ENCODE results near the gene RAB29. TPM values are rescaled to one million over a fixed set of nuclear protein-coding genes. Genes with fewer than 3 reads are reported as not detected.

Gene RAB29
- total RNA-seq, 8 experiments from 2014 or later = 1.6 to 26.2 (median 6.6) TPM

DNA sequence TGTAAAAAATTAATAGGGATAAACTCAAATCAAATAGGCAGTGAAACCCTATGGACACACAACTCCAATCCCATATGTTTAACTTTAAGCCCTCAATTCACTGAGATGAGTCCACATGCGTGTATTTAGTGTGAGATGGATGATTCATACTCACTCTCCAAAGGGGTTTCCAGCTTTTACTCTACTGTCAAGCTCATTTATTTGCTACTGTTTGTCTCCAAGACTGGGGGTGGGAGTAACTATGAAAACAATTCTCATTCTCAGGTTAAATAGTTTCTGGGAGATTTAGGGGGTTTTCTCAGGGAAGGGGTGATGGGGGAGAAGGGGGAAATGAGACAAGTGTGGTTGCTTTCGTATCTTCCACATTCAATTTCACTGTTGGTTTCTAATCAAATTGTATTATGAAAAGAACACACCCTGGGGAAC lies 2.7 kb downstream of the RAB29 start:
- in situ Hi-C loops (cut with MboI; ENCODE audit: low pct_unique_long_range_greater_than_20kb in 2 of 9, low sequenced_read_pairs in 9 of 9, unreplicated experiment in 9 of 9) = no loop called here
- Histone ChIP-seq H3K4me3 (no peak overlapping the region), H3K4me1 (replicated peaks in 1 of 2) (peaks cover 0 to 4% of the 10 kb centered on the region in 2 donors), H3K27ac (no peak overlapping the region)
- WGBS, 10 experiments = 83 to 100% (median 100%) methylated on average over 1 to 2 of the region's 2 CpGs; no CpG with 5 or more reads in 3 of the 10 experiments
- no peak for ATAC-seq (replicated peaks in 6 of 8)

DNA sequence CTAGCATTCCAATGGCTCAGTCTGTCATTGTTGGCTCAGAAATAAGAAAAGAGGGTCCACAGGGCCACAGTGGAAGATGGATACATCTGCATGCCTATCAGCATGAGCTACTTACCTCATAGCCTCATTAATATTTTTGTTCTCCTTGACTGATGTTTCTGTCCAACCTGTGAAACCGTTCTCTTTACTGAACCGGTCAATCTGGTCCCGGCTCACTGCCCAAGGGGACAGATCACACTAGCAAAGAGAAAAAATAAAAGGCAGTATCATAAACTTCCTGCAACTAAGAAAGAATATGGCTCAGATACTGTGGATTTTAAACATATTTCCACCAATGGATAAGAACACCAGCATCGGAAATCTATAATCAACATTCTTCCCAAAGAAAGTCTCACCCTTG lies 4.7 kb downstream of the RAB29 start:
- peaks cover 0 to 4% of the 10 kb centered on the region in 2 donors for H3K4me1 ChIP-seq (replicated peaks in 1 of 2)
- no peak for ATAC-seq (replicated peaks in 6 of 8)
- in situ Hi-C loops (cut with MboI; ENCODE audit: low pct_unique_long_range_greater_than_20kb in 2 of 9, low sequenced_read_pairs in 9 of 9, unreplicated experiment in 9 of 9) = no loop called here
- no peak overlapping the region for H3K27ac ChIP-seq
- WGBS, 10 experiments = 67 to 100% (median 93%) methylated on average over 1 to 4 of the region's 4 CpGs; no CpG with 5 or more reads in 2 of the 10 experiments
- H3K4me3 ChIP-seq = no peak overlapping the region

DNA sequence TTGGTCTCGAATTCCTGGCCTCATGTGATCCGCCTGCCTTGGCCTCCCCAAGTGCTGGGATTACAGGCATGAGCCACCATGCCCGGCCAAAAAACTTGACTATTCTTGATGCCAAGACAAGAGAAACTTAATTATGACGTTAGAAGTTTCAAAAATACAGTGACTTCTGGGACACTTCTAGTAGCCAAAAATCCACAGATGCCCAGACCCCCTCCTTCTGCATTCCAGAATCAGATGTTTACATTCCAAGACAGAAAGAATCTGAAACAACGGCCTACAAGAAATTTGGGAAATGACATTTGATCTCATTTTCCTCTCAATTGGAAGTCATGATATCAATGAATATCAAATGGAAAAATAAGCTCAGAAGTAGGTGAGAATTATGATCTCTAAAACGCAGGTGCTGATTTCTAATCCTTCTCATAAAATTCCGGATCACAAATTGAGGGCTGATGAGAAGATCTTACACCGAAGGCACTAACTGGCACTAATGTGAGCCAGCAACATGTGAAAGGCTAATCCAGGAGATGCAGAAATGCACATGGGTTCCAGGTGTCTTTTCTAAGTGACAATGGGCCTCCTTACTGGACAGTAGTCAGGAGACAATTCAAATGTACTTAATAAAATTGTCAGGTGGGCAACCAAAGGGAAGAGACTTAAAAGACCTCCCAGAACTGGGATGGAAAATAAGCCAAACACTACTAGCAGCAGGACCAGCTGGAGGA lies 5.5 kb downstream of the RAB29 start:
- in situ Hi-C loops (cut with MboI; ENCODE audit: low pct_unique_long_range_greater_than_20kb in 2 of 9, low sequenced_read_pairs in 9 of 9, unreplicated experiment in 9 of 9) = no loop called here
- WGBS, 10 experiments = 42 to 100% (median 84%) methylated on average over 1 to 8 of the region's 8 CpGs
- H3K4me1 ChIP-seq (replicated peaks in 1 of 2) = peaks cover 0 to 4% of the 10 kb centered on the region in 2 donors
- H3K4me3 ChIP-seq = no peak overlapping the region
- ATAC-seq (replicated peaks in 6 of 8) = no peak
- H3K27ac ChIP-seq = no peak overlapping the region

DNA sequence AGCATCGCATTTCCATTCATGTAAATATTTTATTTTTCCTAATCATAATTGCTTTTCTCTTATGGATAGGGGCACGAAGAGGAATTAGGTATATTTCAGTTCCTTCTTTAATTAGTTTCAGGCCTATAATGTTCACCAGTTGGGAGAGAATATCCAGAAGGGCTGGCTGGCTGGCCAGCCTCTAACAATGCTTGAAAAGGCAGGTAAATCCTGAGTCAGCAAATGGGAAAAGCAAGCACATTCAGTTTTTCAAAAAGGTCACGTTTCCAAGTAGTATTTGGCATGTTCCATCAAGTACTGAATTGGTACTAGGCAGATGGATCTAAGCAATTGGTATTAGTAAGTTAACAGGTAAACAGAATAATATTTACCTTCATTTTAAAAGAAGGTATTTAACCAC lies 8.0 kb downstream of the RAB29 start:
- in situ Hi-C loops (cut with MboI; ENCODE audit: low pct_unique_long_range_greater_than_20kb in 2 of 9, low sequenced_read_pairs in 9 of 9, unreplicated experiment in 9 of 9) = no loop called here
- H3K27ac ChIP-seq = no peak overlapping the region
- ATAC-seq (replicated peaks in 6 of 8) = no peak
- H3K4me1 ChIP-seq (replicated peaks in 1 of 2) = no peaks in the 10 kb centered on the region
- 17 to 92% (median 79%) methylated on average over 1 to 3 of the region's 3 CpGs for WGBS, 10 experiments
- H3K4me3 ChIP-seq = no peak overlapping the region

DNA sequence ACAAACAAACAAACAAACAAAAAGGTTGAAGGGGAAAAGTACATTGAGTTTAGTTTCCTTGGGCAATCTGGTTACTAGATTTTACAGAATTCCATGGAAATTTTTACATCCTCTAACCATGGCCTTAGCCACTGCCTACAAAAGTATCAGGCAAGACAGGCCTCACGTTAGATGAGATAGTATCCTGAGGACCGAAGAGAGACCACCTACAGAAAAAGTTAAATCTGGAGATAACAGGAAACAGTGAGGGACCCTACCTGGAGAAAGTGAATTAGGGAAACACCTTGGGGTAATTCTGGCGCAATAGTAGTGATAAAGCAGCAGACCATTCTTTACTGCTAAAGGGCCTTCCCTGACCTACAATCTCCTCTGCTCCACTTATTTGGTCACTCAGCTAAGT lies 8.7 kb downstream of the RAB29 start:
- in situ Hi-C loops (cut with MboI; ENCODE audit: low pct_unique_long_range_greater_than_20kb in 2 of 9, low sequenced_read_pairs in 9 of 9, unreplicated experiment in 9 of 9) = no loop called here
- Histone ChIP-seq H3K4me1 (replicated peaks in 1 of 2) (no peaks in the 10 kb centered on the region), H3K27ac (no peak overlapping the region), H3K4me3 (no peak overlapping the region)
- ATAC-seq (replicated peaks in 6 of 8) = no peak
- 10 to 100% (median 73%) methylated on average over 1 to 3 of the region's 3 CpGs; no CpG with 5 or more reads in 3 of the 10 experiments for WGBS, 10 experiments

DNA sequence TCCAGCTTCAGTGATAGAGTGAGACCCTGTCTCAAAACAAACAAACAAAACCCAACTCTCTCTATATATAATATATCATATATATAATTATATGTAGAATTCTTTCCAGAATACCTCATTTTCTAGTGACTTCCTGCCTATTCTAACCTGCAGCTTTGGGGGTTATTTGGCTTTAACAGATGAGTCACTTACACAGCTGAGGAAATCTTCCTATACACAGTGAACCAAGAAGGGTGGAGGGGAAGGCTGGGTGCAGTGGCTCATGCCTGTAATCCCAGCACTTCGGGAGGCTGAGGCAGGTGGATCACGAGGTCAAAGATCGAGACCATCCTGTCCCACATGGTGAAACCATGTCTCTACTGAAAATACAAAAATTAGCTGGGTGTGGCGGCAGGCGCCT lies 9.2 kb downstream of the RAB29 start:
- in situ Hi-C loops (cut with MboI; ENCODE audit: low pct_unique_long_range_greater_than_20kb in 2 of 9, low sequenced_read_pairs in 9 of 9, unreplicated experiment in 9 of 9) = no loop called here
- Histone ChIP-seq H3K4me3 (no peak overlapping the region), H3K4me1 (replicated peaks in 1 of 2) (no peaks in the 10 kb centered on the region), H3K27ac (no peak overlapping the region)
- 0 to 100% (median 73%) methylated on average over 1 to 5 of the region's 5 CpGs; no CpG with 5 or more reads in 4 of the 10 experiments for WGBS, 10 experiments
- ATAC-seq (replicated peaks in 6 of 8) = no peak

DNA sequence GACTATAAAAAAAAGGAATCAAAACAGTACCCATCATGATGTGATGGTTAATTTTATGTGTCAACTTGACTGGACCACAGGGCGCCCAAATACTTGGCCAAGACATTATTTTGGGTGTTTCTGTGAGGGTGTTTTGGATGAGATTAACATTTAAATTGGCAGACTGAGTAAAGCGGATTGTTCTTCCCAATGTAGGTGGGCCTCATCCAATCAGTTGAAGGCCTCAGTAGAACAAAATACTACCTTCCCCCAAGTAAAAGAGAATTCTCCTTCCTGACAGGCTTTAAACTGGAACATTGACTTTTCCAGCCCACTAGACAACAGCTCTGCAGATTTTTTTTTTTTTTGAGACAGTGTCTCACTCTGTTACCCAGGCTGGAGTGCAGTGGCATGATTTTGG lies 10.7 kb downstream of the RAB29 start:
- WGBS, 10 experiments = 67 to 100% (median 86%) methylated on average over 1 to 2 of the region's 2 CpGs; no CpG with 5 or more reads in 1 of the 10 experiments
- in situ Hi-C loops (cut with MboI; ENCODE audit: low pct_unique_long_range_greater_than_20kb in 2 of 9, low sequenced_read_pairs in 9 of 9, unreplicated experiment in 9 of 9) = no loop called here
- Histone ChIP-seq H3K4me1 (replicated peaks in 1 of 2) (no peaks in the 10 kb centered on the region), H3K4me3 (no peak overlapping the region), H3K27ac (no peak overlapping the region)
- ATAC-seq (replicated peaks in 6 of 8) = no peak

DNA sequence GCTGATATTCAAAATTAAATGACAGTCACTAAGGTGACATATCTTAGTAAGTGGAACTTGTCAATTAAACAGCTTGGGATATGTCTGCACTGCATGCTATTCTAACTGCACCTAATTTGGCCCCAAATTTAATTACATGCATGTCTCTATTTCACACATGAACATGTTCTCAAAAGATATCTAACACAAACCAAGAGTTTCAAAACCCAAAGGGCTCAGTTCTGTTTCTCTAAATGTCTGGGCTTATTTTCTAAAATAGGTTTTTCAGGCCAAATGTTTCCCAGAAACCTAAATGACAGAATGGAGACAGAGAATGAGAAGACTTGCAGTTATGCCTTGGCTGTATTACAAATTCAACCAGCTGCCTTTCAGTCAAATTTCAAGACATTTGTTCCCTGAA lies 11.3 kb downstream of the RAB29 start:
- H3K27ac ChIP-seq = no peak overlapping the region
- ATAC-seq (replicated peaks in 6 of 8) = no peak
- no peaks in the 10 kb centered on the region for H3K4me1 ChIP-seq (replicated peaks in 1 of 2)
- no peak overlapping the region for H3K4me3 ChIP-seq
- in situ Hi-C loops (cut with MboI; ENCODE audit: low pct_unique_long_range_greater_than_20kb in 2 of 9, low sequenced_read_pairs in 9 of 9, unreplicated experiment in 9 of 9) = no loop called here

DNA sequence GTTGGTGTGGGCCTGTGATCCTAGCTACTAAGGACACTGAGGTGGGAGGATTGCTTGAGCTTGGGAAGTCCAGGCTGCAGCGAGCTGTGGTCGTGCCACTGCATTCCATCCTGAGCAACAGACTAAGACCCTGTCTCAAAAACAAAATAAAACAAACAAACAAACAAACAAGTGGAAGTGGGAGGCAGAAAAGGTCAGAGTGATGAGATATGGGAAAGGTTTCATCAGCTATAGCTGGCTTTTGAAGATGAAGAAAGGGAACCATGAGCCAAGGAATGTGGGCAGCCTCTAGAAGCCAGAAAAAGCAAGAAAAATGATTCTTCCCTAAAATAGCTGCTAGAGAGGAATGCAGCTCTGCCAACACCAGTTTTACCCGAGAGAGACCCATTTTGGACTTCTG lies 14.7 kb downstream of the RAB29 start:
- in situ Hi-C loops (cut with MboI; ENCODE audit: low pct_unique_long_range_greater_than_20kb in 2 of 9, low sequenced_read_pairs in 9 of 9, unreplicated experiment in 9 of 9) = no loop called here
- ATAC-seq (replicated peaks in 6 of 8) = no peak
- no peaks in the 10 kb centered on the region for H3K4me1 ChIP-seq (replicated peaks in 1 of 2)
- no peak overlapping the region for H3K27ac ChIP-seq
- WGBS, 10 experiments = 33 to 94% (median 79%) methylated on average over 1 to 3 of the region's 3 CpGs; no CpG with 5 or more reads in 2 of the 10 experiments
- H3K4me3 ChIP-seq = no peak overlapping the region

DNA sequence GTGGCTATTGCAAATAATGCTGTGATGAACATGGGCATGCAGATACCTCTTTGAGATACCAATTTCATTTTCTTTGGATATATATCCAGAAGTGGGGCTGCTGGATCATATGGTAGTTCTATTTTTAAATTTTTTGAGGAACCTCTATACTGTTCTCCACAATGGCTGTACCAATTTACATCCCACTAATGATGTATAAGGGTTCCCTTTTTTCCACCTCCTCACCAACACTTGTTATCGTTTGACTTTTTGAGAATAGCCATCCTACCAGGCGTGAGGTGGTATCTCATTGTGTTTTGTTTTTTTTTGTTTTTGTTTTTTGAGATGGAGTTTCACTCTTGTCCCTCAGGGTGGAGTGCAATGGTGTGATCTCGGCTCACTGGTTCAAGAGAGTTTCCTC lies 18.7 kb downstream of the RAB29 start:
- in situ Hi-C loops (cut with MboI; ENCODE audit: low pct_unique_long_range_greater_than_20kb in 2 of 9, low sequenced_read_pairs in 9 of 9, unreplicated experiment in 9 of 9) = no loop called here
- no peak for ATAC-seq (replicated peaks in 6 of 8)
- WGBS, 10 experiments = 64 to 100% (median 93%) methylated on average over 1 to 3 of the region's 3 CpGs; no CpG with 5 or more reads in 1 of the 10 experiments

DNA sequence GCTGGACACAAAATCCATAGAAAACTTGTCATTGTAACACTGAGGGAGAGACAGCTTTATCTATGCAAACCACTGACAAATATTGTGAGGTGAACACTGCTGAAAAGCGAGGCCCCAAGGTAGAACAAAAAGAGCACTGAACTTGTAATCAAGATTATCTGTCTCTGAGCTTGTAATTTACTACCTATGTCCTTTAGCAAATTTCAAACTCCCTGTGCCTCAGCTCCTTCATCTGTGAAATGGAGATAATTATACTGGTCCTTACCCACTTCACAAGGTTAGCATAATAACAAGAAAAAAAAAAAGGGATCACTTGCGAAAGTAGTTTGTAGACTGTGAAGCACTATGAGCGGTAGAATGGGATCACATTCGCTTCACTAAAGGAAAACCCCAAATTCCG lies 20.4 kb downstream of the RAB29 start:
- Histone ChIP-seq H3K27ac (no peak overlapping the region), H3K4me1 (replicated peaks in 1 of 2) (no peaks in the 10 kb centered on the region), H3K4me3 (no peak overlapping the region)
- 44 to 92% (median 65%) methylated on average over 2 to 5 of the region's 5 CpGs; no CpG with 5 or more reads in 1 of the 10 experiments for WGBS, 10 experiments
- ATAC-seq (replicated peaks in 6 of 8) = no peak
- in situ Hi-C loops (cut with MboI; ENCODE audit: low pct_unique_long_range_greater_than_20kb in 2 of 9, low sequenced_read_pairs in 9 of 9, unreplicated experiment in 9 of 9) = no loop called here

More for the DNA sequence above, 18.7 kb downstream of the RAB29 start:
- no peak overlapping the region for H3K4me3 ChIP-seq
- H3K4me1 ChIP-seq (replicated peaks in 1 of 2) = no peaks in the 10 kb centered on the region
- no peak overlapping the region for H3K27ac ChIP-seq

DNA sequence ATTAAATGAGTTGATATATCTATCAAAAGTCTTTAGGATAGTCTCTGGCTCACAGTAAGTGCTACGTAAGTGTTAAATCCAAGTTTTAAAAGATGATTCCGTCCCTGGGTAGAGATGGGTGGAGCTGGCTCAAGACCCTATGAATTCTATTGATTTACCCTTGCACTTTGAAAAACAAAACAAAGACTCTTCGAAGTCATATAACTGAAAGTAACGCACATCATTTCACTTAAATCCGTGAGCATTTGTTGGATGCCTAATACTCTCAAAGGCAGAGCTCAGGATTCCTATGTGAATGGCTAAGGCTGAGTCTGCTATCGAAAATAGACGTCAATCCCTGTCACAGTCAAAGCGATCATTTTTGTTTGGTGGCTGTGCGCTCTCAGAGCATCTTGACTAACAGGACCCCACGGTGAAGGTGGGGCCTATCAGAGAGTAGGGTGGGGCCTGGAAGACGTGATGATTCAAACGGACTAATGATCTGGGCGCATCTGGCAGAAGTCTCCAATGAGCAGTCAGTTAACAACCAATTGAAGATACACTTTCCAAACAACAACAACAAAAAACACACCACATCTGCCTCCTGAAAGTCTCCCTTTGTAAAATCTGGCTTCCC lies 24.1 kb downstream of the RAB29 start:
- in situ Hi-C loops (cut with MboI; ENCODE audit: low pct_unique_long_range_greater_than_20kb in 2 of 9, low sequenced_read_pairs in 9 of 9, unreplicated experiment in 9 of 9) = no loop called here
- 40 to 100% (median 88%) methylated on average over 2 to 13 of the region's 13 CpGs for WGBS, 10 experiments
- Histone ChIP-seq H3K4me3 (peak overlapping the region in 1 of 5 donors; percentile 67), H3K4me1 (replicated peaks in 1 of 2) (peaks cover 5 to 19% of the 10 kb centered on the region in 2 donors), H3K27ac (no peak overlapping the region)
- no peak for ATAC-seq (replicated peaks in 6 of 8)

DNA sequence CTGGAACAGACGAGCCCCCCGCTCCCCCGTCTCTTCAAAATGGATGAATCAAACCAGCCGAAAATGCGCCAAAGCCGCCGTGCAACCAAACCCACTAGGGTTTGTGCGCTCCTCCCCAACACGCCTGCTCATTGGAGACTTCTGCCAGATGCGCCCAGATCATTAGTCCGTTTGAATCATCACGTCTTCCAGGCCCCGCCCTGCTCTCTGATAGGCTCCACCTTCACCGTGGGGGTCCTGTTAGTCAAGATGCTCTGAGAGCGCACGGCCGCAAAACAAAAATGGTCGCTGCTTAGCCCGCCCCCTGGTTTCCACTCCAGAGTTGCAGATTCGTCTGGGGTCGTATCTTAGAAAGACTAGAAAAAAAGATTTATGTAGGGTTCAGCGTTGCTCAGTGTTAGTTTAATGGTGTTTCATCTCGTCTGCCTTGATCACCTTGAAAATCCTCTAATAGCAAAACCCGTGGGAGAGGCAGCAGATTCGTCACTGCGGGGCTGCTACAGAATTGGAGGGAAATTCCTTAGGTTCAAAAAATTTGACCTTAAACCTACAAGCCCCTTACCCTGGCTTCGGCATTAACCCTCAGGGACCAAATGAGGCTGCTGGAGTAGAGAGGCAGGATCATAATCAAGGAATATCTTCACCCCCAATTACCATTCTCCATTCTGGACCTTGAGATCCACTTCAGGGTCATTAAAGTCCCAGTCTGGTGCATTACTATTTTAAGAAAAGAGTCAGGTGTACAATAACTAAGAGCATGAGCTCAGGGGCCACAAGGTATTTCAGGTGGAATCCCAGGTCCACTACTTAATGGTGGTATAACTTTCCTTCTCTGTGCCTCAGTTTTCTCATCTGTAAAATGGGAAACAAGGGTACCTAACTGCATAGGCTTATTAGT lies 24.9 kb downstream of the RAB29 start, which contains the start of gene NUCKS1:
NUCKS1 (minus strand) TSS at position 45 of the 898 bp plus-strand sequence. CDS start 209 bp downstream, outside the sequence.
- peaks cover 5 to 19% of the 10 kb centered on the region in 2 donors for H3K4me1 ChIP-seq (replicated peaks in 1 of 2)
- peak within 1 kb of the TSS; percentile 52 to 94 (median 67) for H3K4me3 ChIP-seq
- peak within 1 kb of the TSS; percentile 92 to 96 for H3K27ac ChIP-seq
- 0 to 3% (median 0%) methylated on average over 4 to 24 of the region's 27 CpGs; no CpG with 5 or more reads in 2 of the 10 experiments for WGBS, 10 experiments
- ATAC-seq (replicated peaks in 6 of 8) = peak; percentile 60 to 82 (median 76)
- in situ Hi-C loops (cut with MboI; ENCODE audit: low pct_unique_long_range_greater_than_20kb in 2 of 9, low sequenced_read_pairs in 9 of 9, unreplicated experiment in 9 of 9) = no loop called here
